H1 (cell line): ENCODE results near the gene CD8B2. TPM values are rescaled to one million over a fixed set of nuclear protein-coding genes. Genes with fewer than 3 reads are reported as not detected.

ENCODE experiments used
- CHD1 ChIP-seq: IDR thresholded peaks from 2 replicates; pipeline ENCODE4 v1.6.1; 2012; ENCODE audit warnings: low read depth, low read length, improper control_type of control experiment
- CHD7 ChIP-seq: fragments of 300-600 bp; sonication (generic); IDR thresholded peaks from 2 replicates; pipeline ENCODE4 v1.7.1; 2012; ENCODE audit warnings: low read length, moderate library complexity, mild to moderate bottlenecking, inconsistent platforms; ENCODE audit not compliant: insufficient replicate concordance
- MAX ChIP-seq: IDR thresholded peaks from 2 replicates; pipeline ENCODE4 v1.6.1; 2012; ENCODE audit warnings: inconsistent platforms
- POLR2AphosphoS5 ChIP-seq: IDR thresholded peaks from 2 replicates; pipeline ENCODE4 v1.6.1; 2011; ENCODE audit warnings: low read depth, low read length
- RNF2 ChIP-seq: fragments of 200-900, 300-1000 bp; sonication (generic); IDR thresholded peaks from 2 replicates; pipeline ENCODE4 v1.7.1; 2016; ENCODE audit warnings: borderline replicate concordance, low read depth, mild to moderate bottlenecking, antibody characterized with exemption, low read length; ENCODE audit not compliant: poor library complexity, severe bottlenecking; ENCODE audit errors: missing control alignments
- SIN3A ChIP-seq, 2 experiments: IDR thresholded peaks in 1 of 2; conservative IDR thresholded peaks in 1 of 2; 2 replicates each; pipeline ENCODE4 v1.6.1; 2011 to 2012; ENCODE audit warnings: low read length in 2 of 2, improper control_type of control experiment in 1 of 2, low read depth in 1 of 2, mild to moderate bottlenecking in 1 of 2
- SIX5 ChIP-seq: IDR thresholded peaks from 2 replicates; pipeline ENCODE4 v1.6.1; 2011; ENCODE audit warnings: mild to moderate bottlenecking, low read depth, low read length
- SP4 ChIP-seq: IDR thresholded peaks from 2 replicates; pipeline ENCODE4 v1.6.1; 2012; ENCODE audit warnings: low read length, inconsistent platforms
- YY1 ChIP-seq: IDR thresholded peaks from 2 replicates; pipeline ENCODE4 v1.6.1; 2011; ENCODE audit warnings: low read depth, mild to moderate bottlenecking, low read length
- polyA plus RNA-seq, 7 experiments: library from polyadenylated mRNA; depleted of rRNA in 3 of 7; stranded (reverse) in 5 of 7; unstranded in 2 of 7; fragments of >200 nt in 5 of 7; fragments of 200-250 nt in 2 of 7; gene quantifications; 1 replicate in 5 of 7; 2 replicates in 1 of 7; 4 replicates in 1 of 7; pipeline versions ENCODE4 v1.2.1 to v1.2.3, GENCODE V29; 2011 to 2013; ENCODE audit warnings: missing spikeins in 2 of 7, mixed read lengths in 2 of 7
- total RNA-seq: library from RNA; stranded (reverse); fragmentation: NEBNext Ultra II Directional; extraction: Animal tissue kit (Norgen Biotek cat#: 25700); gene quantifications from 2 replicates; pipeline ENCODE4 v1.2.1, GENCODE V29; 2021

Gene CD8B2
- total and polyA plus RNA-seq, 2 of the 8 experiments (the other 6 are each of a cell fraction or from before 2014, with no cell fraction given), result 0.03 TPM; not detected in 1

- TF ChIP-seq CHD7, result no peak
- no peak for TF ChIP-seq YY1
- no peak for TF ChIP-seq MAX
- TF ChIP-seq SIN3A (conservative IDR thresholded peaks at IDR 0.05 in 1 of 2, IDR thresholded peaks at IDR 0.05 in 1 of 2; ENCODE audit: low read depth in 1 of 2, low read length in 2 of 2), result no peak
- TF ChIP-seq SIX5, result no peak
- no peak for TF ChIP-seq CHD1
- no peak for TF ChIP-seq POLR2AphosphoS5
- TF ChIP-seq RNF2, result no peak
- no peak for TF ChIP-seq SP4
- TF ChIP-seq, all 59 proteins: peak for 0
Observed at GRCh38 chr2:106560773-106561172, 73.6 kb downstream of the CD8B2 start (continued).
